Breast epithelium (tissue), 3 donors: ENCODE results near the gene TMEM187.

Source experiments
- POLR2A ChIP-seq: fragments of 450-650 bp; IDR thresholded peaks from one replicate; pipeline ENCODE4 v1.6.1; 2016; ENCODE audit warnings: antibody characterized with exemption, mild to moderate bottlenecking, moderate library complexity
- POLR2AphosphoS5 ChIP-seq, 3 donors: sonication (generic); formaldehyde crosslinking; IDR thresholded peaks; one replicate each; pipeline ENCODE4 v1.6.1; 2017; ENCODE audit warnings: antibody characterized with exemption in 3 of 3
- TF ChIP-seq, protein P1 (sequence below), 3 donors: fragments of 450-650 bp; IDR thresholded peaks; one replicate each; pipeline ENCODE4 v1.5.1; 2016 to 2017; ENCODE audit warnings: antibody characterized with exemption in 3 of 3, mild to moderate bottlenecking in 3 of 3, moderate library complexity in 3 of 3

DNA sequence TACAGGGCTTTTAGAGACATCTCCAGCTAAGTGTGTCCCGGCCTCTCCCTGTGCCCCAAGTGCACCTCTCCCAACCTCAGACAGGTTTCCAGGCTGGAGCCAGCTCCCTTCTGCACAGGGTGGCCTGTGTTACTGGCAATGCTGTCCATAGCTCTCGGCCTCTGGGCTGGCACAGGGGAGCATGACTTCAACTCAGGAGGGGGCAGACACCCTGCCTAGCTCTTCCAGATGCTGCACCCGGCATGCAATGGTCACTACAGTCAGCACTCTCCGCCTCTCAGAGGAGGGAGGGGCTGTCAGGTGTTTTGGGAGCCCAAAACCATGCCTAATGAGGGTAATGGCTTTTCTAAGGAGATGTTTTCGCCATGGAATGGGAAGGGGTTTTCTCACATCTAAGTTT is 49.6 kb downstream of the TMEM187 start:
- no peak for TF ChIP-seq POLR2A
- no peak for TF ChIP-seq POLR2AphosphoS5 (IDR thresholded peaks at IDR 0.05)
- TF ChIP-seq, protein P1, sequence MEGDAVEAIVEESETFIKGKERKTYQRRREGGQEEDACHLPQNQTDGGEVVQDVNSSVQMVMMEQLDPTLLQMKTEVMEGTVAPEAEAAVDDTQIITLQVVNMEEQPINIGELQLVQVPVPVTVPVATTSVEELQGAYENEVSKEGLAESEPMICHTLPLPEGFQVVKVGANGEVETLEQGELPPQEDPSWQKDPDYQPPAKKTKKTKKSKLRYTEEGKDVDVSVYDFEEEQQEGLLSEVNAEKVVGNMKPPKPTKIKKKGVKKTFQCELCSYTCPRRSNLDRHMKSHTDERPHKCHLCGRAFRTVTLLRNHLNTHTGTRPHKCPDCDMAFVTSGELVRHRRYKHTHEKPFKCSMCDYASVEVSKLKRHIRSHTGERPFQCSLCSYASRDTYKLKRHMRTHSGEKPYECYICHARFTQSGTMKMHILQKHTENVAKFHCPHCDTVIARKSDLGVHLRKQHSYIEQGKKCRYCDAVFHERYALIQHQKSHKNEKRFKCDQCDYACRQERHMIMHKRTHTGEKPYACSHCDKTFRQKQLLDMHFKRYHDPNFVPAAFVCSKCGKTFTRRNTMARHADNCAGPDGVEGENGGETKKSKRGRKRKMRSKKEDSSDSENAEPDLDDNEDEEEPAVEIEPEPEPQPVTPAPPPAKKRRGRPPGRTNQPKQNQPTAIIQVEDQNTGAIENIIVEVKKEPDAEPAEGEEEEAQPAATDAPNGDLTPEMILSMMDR (IDR thresholded peaks at IDR 0.05), result no peak
